Measurements from ENCODE around the gene DMRT3.

Gene DMRT3

DNA sequence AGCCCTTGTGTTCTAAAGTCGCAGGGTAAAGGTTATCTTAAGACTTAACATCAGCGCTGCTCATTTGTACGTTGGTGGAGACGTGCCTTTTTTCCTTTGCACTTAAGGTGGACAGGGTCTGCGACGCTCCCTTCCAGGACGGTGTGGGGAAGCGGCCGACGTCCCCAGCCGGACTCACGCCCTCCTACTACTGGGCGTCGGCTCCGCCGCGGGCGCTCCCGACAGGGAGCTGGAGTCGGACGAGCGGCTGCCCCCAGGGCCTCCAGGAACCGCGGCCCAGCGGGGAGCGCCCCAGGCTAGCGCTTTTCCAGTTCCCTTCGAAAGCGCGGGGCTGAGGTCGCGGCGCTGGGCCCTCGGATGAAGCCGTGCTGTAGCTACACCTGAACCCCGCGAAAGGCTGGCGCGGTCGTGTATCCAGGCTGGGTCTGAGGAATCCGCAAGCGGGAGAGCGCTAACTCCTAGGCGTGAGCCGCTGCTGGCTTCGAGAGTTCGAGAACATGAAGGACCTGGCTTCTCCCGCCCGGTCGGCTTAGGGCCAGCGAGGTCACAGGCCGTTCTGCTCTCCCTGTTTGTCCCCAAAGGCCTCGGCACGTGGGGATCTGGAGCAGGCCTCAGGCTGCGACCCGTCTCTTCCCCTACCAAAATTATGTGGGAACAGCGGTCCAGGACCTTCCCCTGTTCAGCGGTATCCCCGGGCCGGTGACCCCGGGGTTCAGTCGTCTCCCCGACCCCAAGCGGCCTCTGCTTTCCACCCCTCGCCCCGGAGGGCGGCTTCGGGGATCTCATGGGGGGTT is 3.8 kb upstream of the DMRT3 start:
- H4K20me1 ChIP-seq (ENCODE audit: insufficient read depth) = no peaks in the 10 kb centered on the region
- TF ChIP-seq, protein P1, sequence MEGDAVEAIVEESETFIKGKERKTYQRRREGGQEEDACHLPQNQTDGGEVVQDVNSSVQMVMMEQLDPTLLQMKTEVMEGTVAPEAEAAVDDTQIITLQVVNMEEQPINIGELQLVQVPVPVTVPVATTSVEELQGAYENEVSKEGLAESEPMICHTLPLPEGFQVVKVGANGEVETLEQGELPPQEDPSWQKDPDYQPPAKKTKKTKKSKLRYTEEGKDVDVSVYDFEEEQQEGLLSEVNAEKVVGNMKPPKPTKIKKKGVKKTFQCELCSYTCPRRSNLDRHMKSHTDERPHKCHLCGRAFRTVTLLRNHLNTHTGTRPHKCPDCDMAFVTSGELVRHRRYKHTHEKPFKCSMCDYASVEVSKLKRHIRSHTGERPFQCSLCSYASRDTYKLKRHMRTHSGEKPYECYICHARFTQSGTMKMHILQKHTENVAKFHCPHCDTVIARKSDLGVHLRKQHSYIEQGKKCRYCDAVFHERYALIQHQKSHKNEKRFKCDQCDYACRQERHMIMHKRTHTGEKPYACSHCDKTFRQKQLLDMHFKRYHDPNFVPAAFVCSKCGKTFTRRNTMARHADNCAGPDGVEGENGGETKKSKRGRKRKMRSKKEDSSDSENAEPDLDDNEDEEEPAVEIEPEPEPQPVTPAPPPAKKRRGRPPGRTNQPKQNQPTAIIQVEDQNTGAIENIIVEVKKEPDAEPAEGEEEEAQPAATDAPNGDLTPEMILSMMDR (conservative IDR thresholded peaks at IDR 0.05; ENCODE audit: low read depth, low read length) = no peak
- no peak overlapping the region for H2AFZ ChIP-seq (ENCODE audit: low read depth)
- no peak overlapping the region for H3K4me2 ChIP-seq
- H3K4me3 ChIP-seq (IDR thresholded peaks at IDR 0.05; ENCODE audit: insufficient read depth, low read depth, low read length) = no peak overlapping the region
- no peaks in the 10 kb centered on the region for H3K27me3 ChIP-seq (ENCODE audit: insufficient read depth, low read depth)
- no peaks in the 10 kb centered on the region for H3K36me3 ChIP-seq (ENCODE audit: insufficient read depth)
- H3K27ac ChIP-seq = no peak overlapping the region
- no peaks in the 10 kb centered on the region for H3K4me1 ChIP-seq (ENCODE audit: low read depth, poor library complexity, severe bottlenecking)
- H3K79me2 ChIP-seq (ENCODE audit: insufficient read depth, low read depth) = no peaks in the 10 kb centered on the region
- no peak overlapping the region for H3K9ac ChIP-seq

DNA sequence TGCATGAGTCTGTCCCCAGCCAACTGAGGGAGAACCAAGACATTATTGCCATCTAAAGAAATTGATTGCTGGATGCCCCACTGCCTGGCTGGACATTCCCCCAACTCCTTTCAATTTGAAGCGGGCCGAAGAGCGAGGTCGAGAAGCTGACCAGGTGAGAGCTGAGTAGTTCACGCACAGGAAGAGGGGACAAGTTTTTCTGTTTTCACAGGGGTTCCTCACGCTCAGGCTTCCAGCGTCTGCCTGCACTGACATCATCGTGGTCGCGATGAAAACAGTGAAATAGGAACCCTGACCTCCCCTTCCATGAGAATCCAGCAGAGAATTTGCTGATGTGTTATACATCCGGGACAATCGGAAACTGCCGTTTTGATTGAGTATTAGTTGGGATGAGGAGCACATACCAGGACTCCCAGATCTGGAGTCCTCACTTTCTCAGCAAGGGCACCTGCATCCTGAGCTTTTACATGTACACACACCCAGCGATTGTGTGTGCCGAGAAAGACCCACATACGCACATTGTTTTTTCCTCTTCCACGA is 3.1 kb upstream of the DMRT3 start:
- Histone ChIP-seq H3K27me3 (ENCODE audit: insufficient read depth, low read depth) (no peaks in the 10 kb centered on the region), H3K9ac (no peak overlapping the region), H3K79me2 (ENCODE audit: insufficient read depth, low read depth) (no peaks in the 10 kb centered on the region), H3K4me2 (no peak overlapping the region), H3K36me3 (ENCODE audit: insufficient read depth) (no peaks in the 10 kb centered on the region), H3K4me3 (IDR thresholded peaks at IDR 0.05; ENCODE audit: insufficient read depth, low read depth, low read length) (no peak overlapping the region), H4K20me1 (ENCODE audit: insufficient read depth) (no peaks in the 10 kb centered on the region), H2AFZ (ENCODE audit: low read depth) (no peak overlapping the region), H3K4me1 (ENCODE audit: low read depth, poor library complexity, severe bottlenecking) (no peaks in the 10 kb centered on the region), H3K27ac (no peak overlapping the region)
- TF ChIP-seq, protein P1 (conservative IDR thresholded peaks at IDR 0.05; ENCODE audit: low read depth, low read length) = no peak

DNA sequence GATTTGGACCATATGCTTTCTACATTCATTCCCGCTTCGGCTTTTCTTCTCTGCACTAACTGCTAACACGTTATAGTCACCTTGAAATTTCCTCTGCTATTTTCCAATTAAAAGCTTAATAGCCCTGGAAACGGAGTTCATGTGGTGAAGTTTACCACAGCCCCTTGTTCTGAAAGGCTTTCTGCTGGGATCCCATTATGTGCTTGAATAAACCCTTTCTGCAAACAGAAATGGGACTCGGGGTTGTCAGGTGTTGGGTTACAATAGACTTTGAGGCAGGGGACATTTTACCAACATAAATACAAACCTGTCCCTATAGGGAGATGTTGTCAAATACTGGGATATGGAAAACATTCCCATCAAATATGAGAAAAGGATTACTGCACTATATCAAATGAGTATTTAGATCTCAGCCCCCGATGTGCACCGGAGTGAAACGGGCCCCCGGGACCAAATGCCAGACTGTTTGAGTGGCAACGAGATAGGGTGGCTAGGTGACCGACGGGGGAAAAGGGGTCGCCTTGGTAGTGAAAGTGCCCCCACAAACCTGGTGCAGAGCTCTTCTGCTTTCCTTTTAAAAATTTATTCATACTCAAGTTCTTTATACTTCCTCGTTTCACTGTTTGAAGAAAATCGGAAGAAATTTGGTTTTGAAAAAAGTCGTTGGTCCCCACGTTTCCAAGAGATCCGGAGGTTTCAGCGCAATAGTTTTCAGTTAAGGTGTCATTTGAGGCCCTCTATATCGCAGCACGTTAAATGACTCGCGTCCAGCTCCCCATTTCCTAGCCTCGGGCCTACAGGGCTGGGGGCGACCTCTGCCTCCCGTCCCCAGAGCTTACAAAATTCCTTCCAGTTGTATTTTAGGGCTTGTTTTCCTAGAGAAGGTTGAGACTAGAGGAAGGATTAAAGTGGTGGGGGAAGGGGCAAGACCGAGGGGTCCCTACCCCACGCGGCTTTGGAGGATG is 2.1 kb upstream of the DMRT3 start:
- H4K20me1 ChIP-seq (ENCODE audit: insufficient read depth) = no peaks in the 10 kb centered on the region
- H3K27ac ChIP-seq = no peak overlapping the region
- H3K79me2 ChIP-seq (ENCODE audit: insufficient read depth, low read depth) = no peaks in the 10 kb centered on the region
- no peak overlapping the region for H3K4me2 ChIP-seq
- no peak overlapping the region for H3K4me3 ChIP-seq (IDR thresholded peaks at IDR 0.05; ENCODE audit: insufficient read depth, low read depth, low read length)
- TF ChIP-seq, protein P1 (conservative IDR thresholded peaks at IDR 0.05; ENCODE audit: low read depth, low read length) = no peak
- H3K36me3 ChIP-seq (ENCODE audit: insufficient read depth) = no peaks in the 10 kb centered on the region
- no peaks in the 10 kb centered on the region for H3K4me1 ChIP-seq (ENCODE audit: low read depth, poor library complexity, severe bottlenecking)
- no peak overlapping the region for H3K9ac ChIP-seq
- no peaks in the 10 kb centered on the region for H3K27me3 ChIP-seq (ENCODE audit: insufficient read depth, low read depth)
- no peak overlapping the region for H2AFZ ChIP-seq (ENCODE audit: low read depth)

DNA sequence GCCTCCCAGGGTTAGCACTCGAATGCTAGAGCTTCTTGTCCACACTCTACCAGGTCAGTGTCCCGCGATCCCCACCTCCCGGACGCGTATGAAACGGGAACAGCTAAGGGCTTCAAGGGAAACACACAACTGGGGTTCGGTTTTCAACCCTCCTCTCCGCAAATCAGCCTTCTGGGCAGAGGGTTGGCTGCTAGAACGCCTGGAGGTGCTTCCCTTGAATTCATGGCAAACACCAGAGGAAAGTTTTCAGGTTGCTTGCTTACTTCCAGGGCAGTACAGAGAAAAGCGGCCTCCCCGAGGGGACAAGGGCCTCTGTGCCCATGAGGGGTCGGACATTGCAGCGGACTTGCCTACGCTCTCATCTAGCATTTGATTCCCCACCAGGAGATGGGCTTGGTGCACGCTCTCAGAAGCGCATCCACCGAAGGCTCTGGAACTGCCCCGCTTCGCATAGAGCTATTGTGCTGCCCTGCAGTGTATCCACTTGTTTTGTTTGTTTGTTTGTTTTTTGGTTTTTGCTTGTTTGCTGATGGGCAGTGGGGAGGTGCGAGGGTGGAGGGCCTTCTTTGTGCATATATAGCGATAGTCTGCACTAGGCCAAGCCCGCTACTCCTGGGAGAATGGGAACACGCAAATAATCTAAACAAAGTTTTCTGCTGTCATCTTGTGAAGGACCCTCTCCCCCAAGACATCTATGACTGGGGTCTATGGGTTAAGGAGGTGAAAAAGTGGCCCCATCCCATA is 1.3 kb upstream of the DMRT3 start:
- Histone ChIP-seq H4K20me1 (ENCODE audit: insufficient read depth) (no peaks in the 10 kb centered on the region), H2AFZ (ENCODE audit: low read depth) (no peak overlapping the region), H3K4me2 (no peak overlapping the region), H3K9ac (no peak overlapping the region), H3K27me3 (ENCODE audit: insufficient read depth, low read depth) (no peaks in the 10 kb centered on the region), H3K27ac (no peak overlapping the region), H3K4me1 (ENCODE audit: low read depth, poor library complexity, severe bottlenecking) (no peaks in the 10 kb centered on the region), H3K4me3 (IDR thresholded peaks at IDR 0.05; ENCODE audit: insufficient read depth, low read depth, low read length) (no peak overlapping the region), H3K79me2 (ENCODE audit: insufficient read depth, low read depth) (no peaks in the 10 kb centered on the region), H3K36me3 (ENCODE audit: insufficient read depth) (no peaks in the 10 kb centered on the region)
- TF ChIP-seq, protein P1 (conservative IDR thresholded peaks at IDR 0.05; ENCODE audit: low read depth, low read length) = no peak

All from KMS-11 (cell line).